GM11168 (cell line): Measurements from ENCODE around the gene TNFAIP8L3.

Experiments
- in situ Hi-C: fragments of 300-500 bp; cut with MboI; formaldehyde crosslinking; loops from one replicate; pipeline ENCODE4 v1.12.0; 2022; ENCODE audit warnings: low sequenced_read_pairs; ENCODE audit not compliant: unreplicated experiment

TNFAIP8L3 gene

GRCh38 chr15:51092480-51093040 lies 2.1 kb downstream of the TNFAIP8L3 start:
- in situ Hi-C loops, result no loop called here

GRCh38 chr15:51090753-51091152 lies 4.0 kb downstream of the TNFAIP8L3 start:
- in situ Hi-C loops, result no loop called here

GRCh38 chr15:51089699-51090453 lies 4.8 kb downstream of the TNFAIP8L3 start:
- in situ Hi-C loops, result no loop called here

GRCh38 chr15:51089041-51089440 lies 5.7 kb downstream of the TNFAIP8L3 start:
- in situ Hi-C loops, result no loop called here

- in situ Hi-C loops, result no loop called here
Observed at GRCh38 chr15:51088585-51088984, 6.1 kb downstream of the TNFAIP8L3 start.

GRCh38 chr15:51087513-51087912 lies 7.2 kb downstream of the TNFAIP8L3 start:
- in situ Hi-C loops, result no loop called here

GRCh38 chr15:51086409-51086808 lies 8.3 kb downstream of the TNFAIP8L3 start:
- in situ Hi-C loops, result no loop called here

- in situ Hi-C loops, result no loop called here
Observed at GRCh38 chr15:51085764-51086163, 8.9 kb downstream of the TNFAIP8L3 start.

- in situ Hi-C loops, result no loop called here
Observed at GRCh38 chr15:51083641-51084166, 11.0 kb downstream of the TNFAIP8L3 start.

- in situ Hi-C loops, result no loop called here
Observed at GRCh38 chr15:51082246-51082645, 12.5 kb downstream of the TNFAIP8L3 start.

GRCh38 chr15:51080286-51080685 lies 14.4 kb downstream of the TNFAIP8L3 start:
- in situ Hi-C loops, result no loop called here

- in situ Hi-C loops, result no loop called here
Observed at GRCh38 chr15:51079226-51079625, 15.5 kb downstream of the TNFAIP8L3 start.

- in situ Hi-C loops, result no loop called here
Observed at GRCh38 chr15:51077221-51078153, 17.2 kb downstream of the TNFAIP8L3 start.

- in situ Hi-C loops, result no loop called here
Observed at GRCh38 chr15:51076524-51077220, 18.0 kb downstream of the TNFAIP8L3 start.

- in situ Hi-C loops, result no loop called here
Observed at GRCh38 chr15:51075826-51076523, 18.7 kb downstream of the TNFAIP8L3 start.

- in situ Hi-C loops, result no loop called here
Observed at GRCh38 chr15:51075364-51075763, 19.3 kb downstream of the TNFAIP8L3 start.

GRCh38 chr15:51074926-51075325 lies 19.8 kb downstream of the TNFAIP8L3 start:
- in situ Hi-C loops, result no loop called here

- in situ Hi-C loops, result no loop called here
Observed at GRCh38 chr15:51071578-51071977, 23.1 kb downstream of the TNFAIP8L3 start.

GRCh38 chr15:51069983-51070382 lies 24.7 kb downstream of the TNFAIP8L3 start:
- in situ Hi-C loops, result no loop called here

GRCh38 chr15:51067510-51067909 lies 27.2 kb downstream of the TNFAIP8L3 start:
- in situ Hi-C loops, result no loop called here
